Measurements from ENCODE around the gene ETS2.

The ETS2 gene

DNA sequence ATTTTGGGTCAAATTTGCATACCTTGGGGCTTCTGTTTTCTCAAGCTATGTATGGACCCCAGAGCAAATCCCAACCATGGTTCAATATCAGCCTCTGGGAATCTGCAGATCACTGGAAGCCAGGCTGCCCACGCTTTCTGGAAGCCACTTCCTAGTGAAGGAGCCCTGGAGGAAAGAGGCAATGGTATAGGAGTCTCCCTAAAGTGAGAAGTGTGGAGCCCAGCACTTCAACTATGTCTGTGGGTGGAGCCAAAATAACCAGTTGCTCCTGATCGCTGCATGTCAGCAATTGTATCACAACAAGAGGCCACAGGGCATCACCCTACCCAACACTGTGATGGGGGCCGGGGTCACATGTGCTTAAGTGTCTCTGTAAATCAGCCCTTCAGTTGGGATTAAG is 26.9 kb downstream of the ETS2 start:
- no peak overlapping the region for H3K4me3 ChIP-seq (ENCODE audit: control insufficient read depth, low read depth, low read length)
- TF ChIP-seq, protein P1, sequence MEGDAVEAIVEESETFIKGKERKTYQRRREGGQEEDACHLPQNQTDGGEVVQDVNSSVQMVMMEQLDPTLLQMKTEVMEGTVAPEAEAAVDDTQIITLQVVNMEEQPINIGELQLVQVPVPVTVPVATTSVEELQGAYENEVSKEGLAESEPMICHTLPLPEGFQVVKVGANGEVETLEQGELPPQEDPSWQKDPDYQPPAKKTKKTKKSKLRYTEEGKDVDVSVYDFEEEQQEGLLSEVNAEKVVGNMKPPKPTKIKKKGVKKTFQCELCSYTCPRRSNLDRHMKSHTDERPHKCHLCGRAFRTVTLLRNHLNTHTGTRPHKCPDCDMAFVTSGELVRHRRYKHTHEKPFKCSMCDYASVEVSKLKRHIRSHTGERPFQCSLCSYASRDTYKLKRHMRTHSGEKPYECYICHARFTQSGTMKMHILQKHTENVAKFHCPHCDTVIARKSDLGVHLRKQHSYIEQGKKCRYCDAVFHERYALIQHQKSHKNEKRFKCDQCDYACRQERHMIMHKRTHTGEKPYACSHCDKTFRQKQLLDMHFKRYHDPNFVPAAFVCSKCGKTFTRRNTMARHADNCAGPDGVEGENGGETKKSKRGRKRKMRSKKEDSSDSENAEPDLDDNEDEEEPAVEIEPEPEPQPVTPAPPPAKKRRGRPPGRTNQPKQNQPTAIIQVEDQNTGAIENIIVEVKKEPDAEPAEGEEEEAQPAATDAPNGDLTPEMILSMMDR (IDR thresholded peaks at IDR 0.05; ENCODE audit: control insufficient read depth, insufficient read depth, low read depth, low read length, missing control alignments) = no peak
- DNase-seq (ENCODE audit: low read depth) = no peak

DNA sequence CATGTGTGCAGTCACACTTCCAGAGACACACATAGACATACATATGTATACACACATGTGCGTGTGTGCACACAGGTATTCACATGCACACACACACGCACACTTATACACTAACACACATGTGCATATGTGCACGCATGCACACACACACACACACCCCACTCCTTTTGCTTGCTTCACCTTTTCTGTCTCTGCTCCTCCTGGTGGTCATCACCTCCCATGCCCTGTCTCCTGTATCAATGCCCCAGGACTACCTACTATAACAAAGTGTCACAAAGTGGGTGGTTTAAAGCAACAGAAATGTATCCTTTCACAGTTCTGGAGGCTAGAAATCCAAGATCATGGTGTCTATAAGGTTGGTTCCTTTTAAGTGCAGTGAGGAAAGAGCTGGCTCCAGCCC is 27.4 kb downstream of the ETS2 start:
- TF ChIP-seq, protein P1 (IDR thresholded peaks at IDR 0.05; ENCODE audit: control insufficient read depth, insufficient read depth, low read depth, low read length, missing control alignments) = peak; percentile 8
- H3K4me3 ChIP-seq (ENCODE audit: control insufficient read depth, low read depth, low read length) = no peak overlapping the region
- DNase-seq (ENCODE audit: low read depth) = no peak

DNA sequence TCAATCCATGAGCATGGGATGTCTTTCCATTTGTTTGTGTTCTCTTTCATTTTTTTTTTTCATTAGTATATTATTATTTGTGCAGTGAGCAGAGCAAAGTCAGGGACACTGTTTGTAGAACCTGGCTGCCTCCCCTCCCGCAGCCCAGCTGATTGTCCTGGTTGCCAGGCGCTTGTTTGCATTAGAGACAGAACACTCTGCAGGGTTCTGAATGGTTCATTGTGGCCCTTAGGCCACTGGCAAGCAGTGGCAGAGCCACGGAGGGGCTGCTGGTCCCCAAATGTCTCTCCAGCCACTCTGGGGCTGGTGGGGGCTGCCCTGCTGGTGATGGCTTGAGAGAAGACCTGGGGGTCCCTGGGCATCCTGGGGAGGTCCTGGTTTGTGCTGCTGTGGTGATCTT is 29.0 kb downstream of the ETS2 start:
- TF ChIP-seq, protein P1 (IDR thresholded peaks at IDR 0.05; ENCODE audit: control insufficient read depth, insufficient read depth, low read depth, low read length, missing control alignments) = no peak
- no peak overlapping the region for H3K4me3 ChIP-seq (ENCODE audit: control insufficient read depth, low read depth, low read length)
- DNase-seq (ENCODE audit: low read depth) = no peak

DNA sequence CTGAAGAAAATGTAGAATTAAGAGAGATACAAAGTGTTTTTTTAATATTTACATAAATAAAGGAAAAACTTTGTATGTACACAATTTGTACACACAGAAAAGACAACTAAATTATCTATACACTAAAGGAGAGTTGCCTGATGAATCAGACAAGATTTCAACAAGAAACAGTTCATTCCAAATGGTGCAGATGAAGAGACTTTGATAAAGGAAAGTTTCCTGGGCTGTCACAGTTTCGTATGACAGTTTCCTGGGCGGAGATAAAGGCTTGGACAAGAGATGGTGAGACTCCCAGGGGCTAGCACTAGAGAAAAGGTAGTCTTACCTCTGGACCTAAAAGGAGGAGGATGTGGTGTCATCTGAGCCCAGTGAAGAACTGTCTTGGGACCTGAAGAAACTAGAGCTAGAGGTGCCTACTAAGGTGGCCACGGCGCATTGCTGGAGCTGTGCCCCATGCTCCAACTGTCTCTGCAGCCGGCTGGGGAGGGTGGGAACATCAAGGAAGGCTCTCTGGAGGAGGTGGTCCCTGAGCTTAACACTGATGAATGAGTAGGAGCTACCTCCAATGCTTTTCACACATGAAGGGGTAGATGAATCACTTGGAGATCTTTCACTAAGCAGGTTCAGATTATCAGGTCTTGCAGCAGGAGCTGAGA is 32.2 kb downstream of the ETS2 start:
- TF ChIP-seq, protein P1 (IDR thresholded peaks at IDR 0.05; ENCODE audit: control insufficient read depth, insufficient read depth, low read depth, low read length, missing control alignments) = no peak
- DNase-seq (ENCODE audit: low read depth) = no peak
- H3K4me3 ChIP-seq (ENCODE audit: control insufficient read depth, low read depth, low read length) = no peak overlapping the region

DNA sequence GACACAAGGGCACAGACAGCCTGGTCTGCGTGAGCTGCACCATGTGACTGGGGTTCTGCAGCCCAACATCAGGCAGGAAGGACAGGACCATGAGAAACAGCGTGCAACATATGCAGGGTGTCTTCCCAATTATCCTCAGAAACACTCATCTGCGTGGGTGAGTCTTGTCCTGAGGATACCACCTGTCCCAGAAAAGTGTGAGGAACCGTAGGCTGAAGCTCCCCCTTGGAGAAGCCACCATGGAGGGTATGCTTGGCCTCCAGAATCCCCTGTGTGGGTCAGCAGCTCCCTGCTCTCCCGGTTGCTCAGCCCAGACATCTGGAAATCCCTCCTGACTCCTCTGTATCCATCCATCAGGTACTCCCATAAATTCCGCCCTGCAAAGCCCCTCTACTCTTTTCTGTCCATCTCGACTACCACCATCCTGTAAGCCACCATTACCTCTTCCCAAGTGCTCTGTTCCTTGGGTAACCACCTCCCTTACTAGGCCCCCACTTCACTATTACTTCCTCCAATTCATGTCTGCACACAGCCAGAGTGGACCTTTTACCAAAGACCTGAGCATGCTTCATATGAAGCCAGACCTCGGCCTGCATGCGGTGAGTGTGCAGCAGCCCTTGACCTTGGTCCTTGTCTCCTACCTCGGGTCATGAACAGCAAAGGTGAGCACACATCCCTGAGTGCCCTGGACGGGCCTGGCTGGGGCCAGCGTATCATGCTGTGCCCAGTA is 33.0 kb downstream of the ETS2 start:
- H3K4me3 ChIP-seq (ENCODE audit: control insufficient read depth, low read depth, low read length) = no peak overlapping the region
- TF ChIP-seq, protein P1 (IDR thresholded peaks at IDR 0.05; ENCODE audit: control insufficient read depth, insufficient read depth, low read depth, low read length, missing control alignments) = no peak
- DNase-seq (ENCODE audit: low read depth) = no peak

DNA sequence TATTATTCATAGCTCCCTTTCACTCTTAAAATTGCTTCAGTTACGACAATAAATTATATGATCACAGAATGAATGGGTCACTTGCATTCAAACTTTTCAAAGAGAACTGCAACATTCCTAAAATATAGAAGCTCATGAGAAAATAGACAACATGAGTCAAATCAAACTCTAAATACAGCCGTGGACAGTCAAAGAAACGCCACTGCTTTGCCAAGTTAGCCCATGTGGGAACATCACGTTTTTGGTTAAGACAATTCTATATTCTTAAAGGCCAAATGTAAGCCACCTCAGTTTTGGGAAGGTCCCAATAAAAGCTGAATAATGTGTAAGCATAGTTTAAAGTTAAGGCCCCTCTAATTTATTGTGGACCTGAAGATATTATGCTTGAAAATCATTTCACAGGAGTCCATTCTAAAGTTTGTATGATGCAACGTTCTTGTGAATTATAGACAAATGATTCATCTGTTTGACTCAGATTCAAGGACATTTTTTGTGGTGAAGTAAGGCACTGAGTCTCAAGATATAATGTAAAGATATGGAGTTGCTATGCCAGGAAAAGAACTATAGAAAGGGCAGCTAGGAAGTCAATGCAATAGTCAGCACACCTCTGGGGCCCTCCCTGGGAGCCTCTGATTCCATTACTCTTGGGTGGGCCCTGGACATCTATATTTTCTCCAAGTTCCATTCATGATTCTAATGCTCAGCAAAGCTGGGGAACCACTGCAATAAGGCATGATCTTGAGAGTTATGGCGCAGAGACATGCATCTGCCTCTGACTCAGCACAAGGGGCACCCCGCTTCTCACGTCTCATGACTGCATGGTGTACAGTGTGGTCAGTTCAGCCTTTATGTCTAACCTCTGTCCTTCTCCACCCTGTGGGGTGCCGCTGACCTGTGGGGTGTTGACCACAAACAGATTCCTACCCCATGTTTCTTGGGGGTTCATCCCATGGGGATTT is 33.9 kb downstream of the ETS2 start:
- no peak overlapping the region for H3K4me3 ChIP-seq (ENCODE audit: control insufficient read depth, low read depth, low read length)
- TF ChIP-seq, protein P1 (IDR thresholded peaks at IDR 0.05; ENCODE audit: control insufficient read depth, insufficient read depth, low read depth, low read length, missing control alignments) = no peak
- peak; percentile 68 for DNase-seq (ENCODE audit: low read depth)

Data from AG09309 (cell line).